A549 treated with Mapracorat at 1 μM for 4 hours (cell line): ENCODE results near the gene PLPPR1. TPM values are rescaled to one million over a fixed set of nuclear protein-coding genes. Genes with fewer than 3 reads are reported as not detected.

Experiments used
- total RNA-seq: library from RNA; stranded (reverse); fragments of 200-300 nt; extraction: Qiagen RNA extraction; gene quantifications from 5 replicates; pipeline ENCODE4 v1.2.3, GENCODE V29; 2022

PLPPR1 gene
- total RNA-seq: not detected in 5 replicates

GRCh38 chr9:101028346-101029314 is at the start of gene PLPPR1:
PLPPR1 (plus strand) TSS chr9:101028727.

